DOHH2 (cell line): ENCODE results near the gene CARD8.

ENCODE experiments used
- H3F3A ChIP-seq: fragments of 200-600 bp; sonication (generic), shearing (Covaris generic); 2 replicates; pipeline ENCODE4 v1.6.0; 2016; ENCODE audit warnings: antibody characterized with exemption, mild to moderate bottlenecking; ENCODE audit not compliant: control insufficient read depth, insufficient read depth
- H3K27ac ChIP-seq: fragments of 200-600 bp; sonication (generic); 2 replicates; pipeline ENCODE4 v1.5.1; 2014; ENCODE audit warnings: low read depth, mild to moderate bottlenecking, low read length, moderate library complexity
- H3K27me3 ChIP-seq: fragments of 200-600 bp; sonication (generic); 2 replicates; pipeline ENCODE4 v1.6.1; 2014; ENCODE audit warnings: mild to moderate bottlenecking, low read length, mixed read lengths; ENCODE audit not compliant: control insufficient read depth
- H3K36me3 ChIP-seq: fragments of 200-600 bp; sonication (generic); 2 replicates; pipeline ENCODE4 v1.6.1; 2014; ENCODE audit warnings: mild to moderate bottlenecking, low read length, moderate library complexity, mixed read lengths; ENCODE audit not compliant: control insufficient read depth
- H3K4me1 ChIP-seq: fragments of 200-600 bp; sonication (generic); 2 replicates; pipeline ENCODE4 v1.6.1; 2014; ENCODE audit warnings: mild to moderate bottlenecking, low read length, mixed read lengths; ENCODE audit not compliant: control insufficient read depth
- H3K4me2 ChIP-seq: fragments of 200-600 bp; sonication (generic); 2 replicates; pipeline ENCODE4 v1.6.0; 2014; ENCODE audit warnings: mild to moderate bottlenecking, low read length, moderate library complexity
- H3K4me3 ChIP-seq: fragments of 200-600 bp; sonication (generic); 2 replicates; pipeline ENCODE4 v1.5.1; 2014; ENCODE audit warnings: mild to moderate bottlenecking, low read length, mixed read lengths
- H3K79me2 ChIP-seq: fragments of 200-600 bp; sonication (generic); 2 replicates; pipeline ENCODE4 v1.6.1; 2014; ENCODE audit warnings: mild to moderate bottlenecking, low read length, mixed read lengths; ENCODE audit not compliant: control insufficient read depth
- H3K9me2 ChIP-seq: fragments of 200-600 bp; sonication (generic); replicated peaks from 2 replicates; pipeline ENCODE4 v1.6.1; 2014; ENCODE audit warnings: mild to moderate bottlenecking, low read length, mixed read lengths; ENCODE audit not compliant: control insufficient read depth
- H3K9me3 ChIP-seq: fragments of 200-600 bp; sonication (generic); 2 replicates; pipeline ENCODE4 v1.6.1; 2014; ENCODE audit warnings: antibody characterized with exemption, low read length, mixed read lengths; ENCODE audit not compliant: control insufficient read depth, insufficient read depth
- H4K20me1 ChIP-seq: fragments of 200-600 bp; sonication (generic); 2 replicates; pipeline ENCODE4 v1.6.0; 2014; ENCODE audit warnings: low read depth, mild to moderate bottlenecking, antibody characterized with exemption, low read length, moderate library complexity; ENCODE audit not compliant: control insufficient read depth, insufficient read depth
- EZH2phosphoT487 ChIP-seq: fragments of 200-600 bp; sonication (generic); IDR thresholded peaks from 2 replicates; pipeline ENCODE4 v1.6.1; 2017; ENCODE audit warnings: borderline replicate concordance, mild to moderate bottlenecking, antibody characterized with exemption, low read length, moderate library complexity, mixed read lengths
- TF ChIP-seq, protein P1 (sequence below): fragments of 200-600 bp; sonication (generic); IDR thresholded peaks from one replicate; pipeline ENCODE4 v1.5.1; 2014; ENCODE audit warnings: antibody characterized with exemption, mild to moderate bottlenecking, low read depth, low read length; ENCODE audit not compliant: poor library complexity, severe bottlenecking

Gene CARD8

DNA sequence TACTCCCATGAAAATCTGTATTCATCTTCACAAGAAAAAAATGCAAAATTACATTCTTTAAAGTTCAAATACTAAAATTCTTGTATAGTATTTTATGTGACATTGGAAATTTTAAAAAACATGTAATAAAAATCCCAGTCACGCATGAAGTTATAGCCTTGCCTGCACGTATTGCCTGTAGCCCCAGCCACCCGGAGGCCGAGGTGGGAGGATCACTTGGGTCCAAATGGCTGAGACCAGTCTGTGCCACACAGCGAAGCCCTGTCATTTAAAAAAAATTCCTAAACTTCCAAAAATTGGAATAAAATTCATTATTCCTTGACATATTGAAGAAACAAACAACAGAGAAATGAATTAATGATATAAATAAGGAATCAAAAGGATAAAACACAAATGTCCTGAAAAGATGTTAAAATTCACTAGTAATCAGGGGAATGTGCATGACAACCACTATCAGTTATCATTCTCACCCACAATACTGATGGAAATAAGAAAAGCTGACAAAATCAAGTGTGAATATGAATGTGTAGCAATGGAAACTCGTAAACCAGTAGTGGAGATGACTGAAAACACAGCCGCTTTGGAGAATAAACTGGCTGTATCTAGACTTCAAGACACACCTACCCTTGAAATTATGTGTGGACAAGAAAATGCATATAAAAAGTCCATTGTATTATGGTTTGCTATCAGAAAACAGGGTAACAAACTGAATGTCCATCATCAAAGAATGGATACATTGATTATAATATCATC is 7.5 kb downstream of the CARD8 start:
- TF ChIP-seq EZH2phosphoT487: no peak
- TF ChIP-seq, protein P1, sequence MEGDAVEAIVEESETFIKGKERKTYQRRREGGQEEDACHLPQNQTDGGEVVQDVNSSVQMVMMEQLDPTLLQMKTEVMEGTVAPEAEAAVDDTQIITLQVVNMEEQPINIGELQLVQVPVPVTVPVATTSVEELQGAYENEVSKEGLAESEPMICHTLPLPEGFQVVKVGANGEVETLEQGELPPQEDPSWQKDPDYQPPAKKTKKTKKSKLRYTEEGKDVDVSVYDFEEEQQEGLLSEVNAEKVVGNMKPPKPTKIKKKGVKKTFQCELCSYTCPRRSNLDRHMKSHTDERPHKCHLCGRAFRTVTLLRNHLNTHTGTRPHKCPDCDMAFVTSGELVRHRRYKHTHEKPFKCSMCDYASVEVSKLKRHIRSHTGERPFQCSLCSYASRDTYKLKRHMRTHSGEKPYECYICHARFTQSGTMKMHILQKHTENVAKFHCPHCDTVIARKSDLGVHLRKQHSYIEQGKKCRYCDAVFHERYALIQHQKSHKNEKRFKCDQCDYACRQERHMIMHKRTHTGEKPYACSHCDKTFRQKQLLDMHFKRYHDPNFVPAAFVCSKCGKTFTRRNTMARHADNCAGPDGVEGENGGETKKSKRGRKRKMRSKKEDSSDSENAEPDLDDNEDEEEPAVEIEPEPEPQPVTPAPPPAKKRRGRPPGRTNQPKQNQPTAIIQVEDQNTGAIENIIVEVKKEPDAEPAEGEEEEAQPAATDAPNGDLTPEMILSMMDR: no peak
- H3K79me2 ChIP-seq: peaks cover 65% of the 10 kb centered on the region
- H3K36me3 ChIP-seq: peaks cover 41% of the 10 kb centered on the region
- no peaks in the 10 kb centered on the region for H3K27me3 ChIP-seq
- H3K4me1 ChIP-seq: peaks cover 56% of the 10 kb centered on the region
- peak overlapping the region; percentile 79 for H3K4me3 ChIP-seq
- peak overlapping the region; percentile 68 for H3K4me2 ChIP-seq
- peak overlapping the region; percentile 85 for H3K27ac ChIP-seq
- H3F3A ChIP-seq: peaks cover 18% of the 10 kb centered on the region
- no peaks in the 10 kb centered on the region for H3K9me3 ChIP-seq
- no peaks in the 10 kb centered on the region for H4K20me1 ChIP-seq
- no peaks in the 10 kb centered on the region for H3K9me2 ChIP-seq

DNA sequence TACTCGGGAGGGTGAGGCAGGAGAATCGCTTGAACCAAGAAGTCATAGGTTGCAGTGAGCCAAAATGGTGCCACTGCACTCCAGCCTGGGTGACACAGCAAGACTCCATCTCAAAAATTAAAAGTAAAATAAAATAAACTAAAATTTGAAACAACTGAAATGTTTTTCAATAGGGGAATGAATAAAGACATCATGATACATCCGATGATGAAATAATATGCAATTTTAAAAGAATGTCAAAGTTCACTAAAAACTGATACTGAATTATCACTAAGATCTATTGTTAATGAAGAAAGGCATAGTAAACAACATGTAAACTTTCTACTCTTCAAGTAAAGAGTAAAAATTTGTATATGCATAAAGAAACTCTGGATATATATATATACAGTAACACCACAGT is 8.5 kb downstream of the CARD8 start:
- Histone ChIP-seq H3K4me3 (no peak overlapping the region), H3K4me2 (0 out of 2 replicates have a peak overlapping the region, but pooled peaks have one; percentile 17), H3F3A (peaks cover 18% of the 10 kb centered on the region), H4K20me1 (no peaks in the 10 kb centered on the region), H3K9me3 (no peaks in the 10 kb centered on the region), H3K79me2 (peaks cover 57% of the 10 kb centered on the region), H3K27ac (no peak overlapping the region), H3K4me1 (peaks cover 56% of the 10 kb centered on the region), H3K9me2 (no peaks in the 10 kb centered on the region), H3K27me3 (no peaks in the 10 kb centered on the region), H3K36me3 (peaks cover 49% of the 10 kb centered on the region)
- TF ChIP-seq, protein P1: no peak
- TF ChIP-seq EZH2phosphoT487: no peak

DNA sequence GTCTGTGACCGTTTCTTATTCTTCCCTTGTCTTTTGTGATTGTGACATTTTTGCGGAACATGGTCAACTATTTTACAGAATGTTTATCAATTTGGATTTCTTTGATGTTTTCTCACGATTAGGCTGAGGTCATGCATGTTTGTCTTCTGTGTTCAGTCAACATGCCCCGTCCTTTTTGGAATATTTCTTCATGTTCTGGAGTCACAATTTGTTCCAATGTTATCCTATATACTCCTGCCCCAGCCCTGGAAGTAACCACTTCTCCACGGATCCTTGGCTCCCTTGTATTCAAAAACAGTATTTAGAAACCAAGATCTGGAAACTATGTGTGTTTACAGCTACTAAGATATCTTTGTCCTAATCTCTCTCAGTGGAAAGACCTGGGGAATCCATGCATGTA is 9.6 kb downstream of the CARD8 start:
- TF ChIP-seq EZH2phosphoT487: no peak
- TF ChIP-seq, protein P1: no peak
- Histone ChIP-seq H3K9me2 (no peaks in the 10 kb centered on the region), H3K79me2 (peaks cover 61% of the 10 kb centered on the region), H3K4me3 (no peak overlapping the region), H3K4me2 (0 out of 2 replicates have a peak overlapping the region, but pooled peaks have one; percentile 5), H3F3A (peaks cover 14% of the 10 kb centered on the region), H4K20me1 (no peaks in the 10 kb centered on the region), H3K4me1 (peaks cover 54% of the 10 kb centered on the region), H3K36me3 (peaks cover 54% of the 10 kb centered on the region), H3K27me3 (no peaks in the 10 kb centered on the region), H3K27ac (no peak overlapping the region), H3K9me3 (no peaks in the 10 kb centered on the region)
